Mucosa of gallbladder (tissue), 1 donor: ENCODE results near the gene GPR65. TPM values are rescaled to one million over a fixed set of nuclear protein-coding genes. Genes with fewer than 3 reads are reported as not detected.
A peak's percentile ranks its signal among the peaks of the same experiment; 100 is the strongest.

Source experiments
- DNase-seq: peaks from one replicate; pipeline ENCODE4 v3.0.0-alpha.2; 2020; ENCODE audit warnings: low spot score
- total RNA-seq: library from RNA; stranded (reverse); gene quantifications from one replicate; pipeline ENCODE4 v1.2.1, GENCODE V29; 2021
- donor health status: DM: no; HTN: no; CAD: no.

GPR65 gene
- total RNA-seq, 1 donor from 2014 or later: 3.0 TPM

GRCh38 chr14:88003425-88003824 lies 1.5 kb upstream of the GPR65 start:
- no peak for DNase-seq

- no peak for DNase-seq
Observed at GRCh38 chr14:88004506-88005036, 364 bp upstream of the GPR65 start.

DNA sequence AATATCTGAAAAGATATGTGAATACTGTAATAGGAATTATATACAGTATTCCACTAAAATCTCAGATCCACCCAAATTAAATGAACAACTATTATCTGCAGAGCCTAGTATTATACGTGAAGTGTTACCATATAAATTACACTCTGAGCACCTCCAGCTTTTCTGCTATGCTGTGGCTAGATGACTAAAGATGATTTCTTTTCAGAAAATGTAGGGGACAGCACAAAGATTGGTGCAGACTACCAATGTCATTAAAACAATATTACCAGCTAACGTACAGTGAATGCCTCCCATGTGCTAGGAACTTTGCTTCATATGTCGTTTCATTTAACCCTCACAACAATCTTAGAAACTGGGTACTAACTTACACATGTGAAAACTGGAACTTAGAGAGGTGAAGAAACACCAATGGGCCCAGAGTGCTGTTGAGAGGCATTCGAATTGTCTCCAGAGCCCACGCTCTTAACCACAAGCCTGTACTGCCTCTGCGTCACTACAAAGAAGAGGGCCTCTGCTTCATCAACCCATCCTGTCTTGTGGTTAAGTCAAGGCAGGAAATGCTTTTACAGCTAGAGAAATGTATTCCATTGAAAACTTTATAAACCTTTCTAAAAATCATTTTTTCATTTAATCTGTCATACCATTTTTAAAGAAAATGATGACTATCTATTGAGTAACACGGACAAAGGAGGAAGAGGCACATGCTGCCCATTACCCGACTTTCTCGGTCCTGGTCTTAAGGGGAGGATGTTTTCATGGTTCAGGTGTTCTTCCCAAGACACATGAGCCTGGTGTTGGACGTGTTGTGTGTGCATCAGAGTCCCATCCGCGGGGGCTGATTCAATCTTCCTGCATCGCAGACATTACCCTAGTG lies 1.3 kb downstream of the GPR65 start:
- peak; percentile 34 for DNase-seq

- no peak for DNase-seq
Observed at GRCh38 chr14:88007608-88008007, 2.7 kb downstream of the GPR65 start.

GRCh38 chr14:88008039-88008742 lies 3.3 kb downstream of the GPR65 start:
- no peak for DNase-seq

DNA sequence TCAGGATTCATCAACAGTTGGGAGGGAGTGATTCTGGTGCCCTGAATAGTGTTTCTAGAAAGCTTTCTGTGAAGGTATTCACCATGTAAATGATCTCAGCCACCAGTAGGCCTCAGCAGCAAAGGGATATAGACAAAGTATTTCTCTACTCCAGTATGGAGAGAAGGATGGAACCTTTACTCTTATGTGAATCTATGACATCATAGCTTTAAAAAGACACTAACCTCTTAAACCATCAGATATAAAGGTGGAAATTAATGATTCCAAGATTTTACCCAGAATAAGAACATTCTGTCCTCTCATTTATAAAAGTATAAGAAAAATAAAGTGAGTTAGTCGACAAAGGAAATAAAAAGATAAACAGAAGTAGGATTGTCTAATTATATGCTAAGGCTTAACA lies 4.6 kb downstream of the GPR65 start:
- DNase-seq: no peak

- DNase-seq: no peak
Observed at GRCh38 chr14:88010331-88010730, 5.4 kb downstream of the GPR65 start.

DNA sequence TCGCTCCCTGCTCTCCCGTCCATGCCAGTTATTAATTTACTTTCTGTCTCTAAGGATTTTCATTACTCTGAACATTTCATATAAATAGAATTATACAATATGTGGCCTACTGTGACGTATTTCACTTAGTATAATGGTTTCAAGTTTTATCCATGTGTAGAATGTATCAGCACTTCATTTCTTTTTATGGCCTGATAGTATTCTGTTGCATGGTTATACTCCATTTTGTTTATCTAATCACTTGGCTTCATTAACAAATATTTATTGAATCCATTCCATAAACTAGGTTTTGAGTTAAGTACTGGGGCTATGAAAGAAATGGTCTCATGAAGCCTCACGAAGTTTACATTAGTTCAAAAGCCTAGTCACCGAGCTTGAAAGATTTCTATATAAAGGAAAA lies 7.6 kb downstream of the GPR65 start:
- DNase-seq: no peak

DNA sequence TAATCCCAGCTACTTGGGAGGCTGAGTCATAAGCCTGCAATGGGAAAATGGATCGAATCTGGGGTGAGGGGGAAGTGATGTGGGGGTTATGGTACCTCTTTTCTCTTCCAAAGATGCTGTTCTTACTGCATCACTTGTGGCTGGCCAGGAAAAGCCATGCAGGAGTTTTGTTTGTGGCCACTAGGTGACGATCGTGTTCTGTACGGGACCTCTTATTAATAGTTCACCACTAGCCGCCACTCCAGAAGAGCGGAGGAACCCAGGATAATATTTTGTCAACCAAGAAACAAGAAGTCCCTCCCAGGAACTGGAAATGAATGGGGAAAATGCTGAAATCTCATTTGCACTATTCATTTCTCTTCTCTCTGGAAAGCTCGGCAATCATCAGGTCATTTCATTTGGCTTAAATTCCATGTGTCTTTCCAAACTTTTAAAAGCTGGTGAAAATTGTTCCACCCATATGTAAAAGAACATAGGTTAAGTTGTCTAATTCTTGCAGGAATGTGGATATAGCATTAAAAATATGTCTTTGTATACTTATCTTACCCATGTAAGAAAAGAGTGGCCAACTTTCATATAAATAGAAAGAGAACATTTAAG lies 8.9 kb downstream of the GPR65 start:
- DNase-seq: peak; percentile 74

DNA sequence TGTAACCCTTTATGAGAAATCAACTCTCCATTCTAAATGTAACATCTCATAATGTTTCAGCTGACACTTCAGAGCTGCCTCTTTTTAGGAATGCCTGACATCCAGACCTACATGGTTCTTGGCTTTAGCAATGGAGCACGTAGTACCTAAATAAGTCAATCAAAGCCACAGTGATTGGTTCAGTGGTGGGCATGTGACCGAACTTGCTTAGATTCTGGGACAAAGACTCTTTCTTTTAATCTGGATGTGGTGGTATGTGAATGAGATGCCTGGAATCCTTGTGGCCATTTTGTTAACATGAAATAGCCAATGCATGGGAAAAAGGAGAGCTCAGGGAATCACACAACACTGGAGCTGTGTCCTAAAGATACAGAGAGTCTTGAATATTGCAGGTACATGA lies 11.8 kb downstream of the GPR65 start:
- no peak for DNase-seq

GRCh38 chr14:88017535-88017934 lies 12.6 kb downstream of the GPR65 start:
- DNase-seq: no peak

- no peak for DNase-seq
Observed at GRCh38 chr14:88023658-88024187, 18.8 kb downstream of the GPR65 start.

- peak; percentile 41 for DNase-seq
Observed at GRCh38 chr14:88024252-88025086, 19.5 kb downstream of the GPR65 start.

DNA sequence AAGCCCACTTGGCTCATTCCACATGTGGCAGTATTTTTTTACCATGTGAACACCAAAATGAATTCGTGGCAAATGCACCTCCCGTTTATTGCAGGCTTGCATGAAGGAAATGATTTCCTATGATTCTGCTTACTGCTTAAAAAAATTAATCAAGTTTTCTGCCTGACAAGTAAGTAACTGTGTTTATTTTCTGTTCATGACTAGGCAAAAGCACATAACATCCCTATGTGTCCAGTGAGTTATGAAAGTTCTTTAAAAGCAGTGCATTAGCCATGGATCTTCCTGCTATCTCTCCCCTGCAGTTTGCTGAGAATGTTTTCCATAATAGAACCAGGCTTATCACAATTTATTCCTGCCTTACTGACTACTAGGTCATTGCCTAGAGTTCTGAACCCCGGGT lies 20.4 kb downstream of the GPR65 start:
- DNase-seq: no peak

DNA sequence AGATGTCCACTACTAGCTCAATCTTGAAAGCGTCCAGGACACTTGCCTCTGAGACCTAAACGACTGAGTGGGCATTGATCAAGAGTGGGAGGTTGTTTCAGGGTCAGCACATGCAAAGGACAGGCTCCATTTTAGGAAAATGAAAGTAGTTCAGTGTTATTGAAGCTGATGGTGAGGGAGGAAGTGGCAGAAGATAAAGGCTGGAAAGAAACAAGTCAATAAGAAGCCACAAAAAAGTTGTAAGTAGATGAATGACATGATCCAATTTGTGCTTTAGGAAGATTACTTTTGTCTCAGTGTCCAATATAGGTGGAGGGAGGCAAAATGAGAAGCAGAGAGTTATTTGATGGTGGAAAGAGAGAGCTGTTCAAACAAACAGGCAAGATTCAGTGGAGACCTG lies 22.0 kb downstream of the GPR65 start:
- no peak for DNase-seq

DNA sequence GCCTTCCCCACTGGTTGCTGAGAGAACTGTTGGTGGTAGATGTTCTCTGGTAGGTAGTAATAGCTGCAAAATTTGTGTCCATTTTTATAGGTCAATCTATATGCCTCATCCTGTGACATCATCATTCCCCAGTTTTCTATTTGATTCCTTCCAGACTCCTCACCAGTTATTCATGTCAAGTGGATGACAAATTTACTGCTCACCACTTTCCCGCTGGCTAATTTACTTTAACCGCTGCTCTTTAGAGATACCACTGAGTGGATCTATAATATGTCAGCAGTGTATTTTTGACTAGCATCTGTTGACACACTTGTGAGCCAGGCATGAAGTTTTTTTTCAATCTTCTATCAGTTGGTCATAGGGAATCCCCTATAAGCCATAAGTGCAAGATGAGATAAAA lies 24.6 kb downstream of the GPR65 start:
- no peak for DNase-seq

DNA sequence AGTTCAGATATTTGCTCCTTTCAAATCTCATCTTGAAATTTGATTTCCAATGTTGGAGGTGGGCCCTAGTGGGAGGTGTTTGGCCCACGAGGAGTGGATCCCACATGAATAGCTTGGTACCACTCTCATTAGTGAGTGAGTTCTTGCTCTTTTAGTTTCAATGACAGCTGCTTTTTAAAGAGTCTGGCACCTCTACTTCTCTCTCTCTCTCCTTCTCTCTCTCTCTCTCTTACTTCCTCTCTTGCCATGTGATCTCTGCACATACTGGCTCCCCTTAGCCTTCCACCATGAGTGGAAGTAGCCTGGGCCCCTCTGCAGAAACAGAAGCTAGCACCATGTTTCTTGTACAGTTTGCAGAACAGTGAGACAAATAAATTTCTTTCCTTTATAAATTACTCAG lies 25.1 kb downstream of the GPR65 start:
- no peak for DNase-seq

- no peak for DNase-seq
Observed at GRCh38 chr14:88030892-88031291, 26.0 kb downstream of the GPR65 start.

DNA sequence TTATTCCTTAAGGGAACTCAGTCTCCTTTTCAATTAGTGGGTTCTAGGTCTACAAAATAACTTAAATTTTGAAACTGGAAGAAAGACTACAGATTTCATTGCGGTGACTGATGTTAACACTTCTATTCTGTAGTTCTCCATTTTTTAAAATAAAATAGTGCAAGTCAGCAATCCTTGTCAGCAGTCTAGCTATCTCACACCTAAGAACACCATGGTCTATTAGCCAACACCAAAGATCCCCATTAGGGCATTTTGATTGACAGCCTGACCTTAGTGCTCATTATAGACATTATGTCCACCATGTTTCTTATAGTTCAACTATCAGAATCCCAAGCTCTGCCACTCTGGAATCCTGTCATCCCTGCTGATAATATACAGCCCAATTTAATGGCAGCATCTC lies 27.4 kb downstream of the GPR65 start:
- DNase-seq: no peak

DNA sequence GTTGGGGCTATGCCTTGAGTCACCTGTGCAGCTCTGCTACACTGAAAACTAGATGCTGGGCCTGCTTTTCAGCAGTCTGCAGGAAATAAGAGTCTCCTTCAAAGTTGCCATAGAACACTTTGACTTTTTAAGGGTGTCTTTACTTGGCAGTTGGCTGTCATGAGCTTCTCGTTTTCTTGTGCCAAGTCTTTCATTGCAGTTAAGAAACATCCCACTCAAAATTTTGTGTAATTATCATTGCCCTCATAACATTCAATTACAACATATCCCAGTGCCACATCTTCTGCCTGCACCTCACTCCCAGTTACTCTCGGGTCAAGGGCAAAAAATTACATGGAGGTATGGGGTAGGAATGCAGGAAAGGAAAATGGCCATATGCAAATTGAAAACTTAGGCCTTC lies 29.1 kb downstream of the GPR65 start:
- no peak for DNase-seq

DNA sequence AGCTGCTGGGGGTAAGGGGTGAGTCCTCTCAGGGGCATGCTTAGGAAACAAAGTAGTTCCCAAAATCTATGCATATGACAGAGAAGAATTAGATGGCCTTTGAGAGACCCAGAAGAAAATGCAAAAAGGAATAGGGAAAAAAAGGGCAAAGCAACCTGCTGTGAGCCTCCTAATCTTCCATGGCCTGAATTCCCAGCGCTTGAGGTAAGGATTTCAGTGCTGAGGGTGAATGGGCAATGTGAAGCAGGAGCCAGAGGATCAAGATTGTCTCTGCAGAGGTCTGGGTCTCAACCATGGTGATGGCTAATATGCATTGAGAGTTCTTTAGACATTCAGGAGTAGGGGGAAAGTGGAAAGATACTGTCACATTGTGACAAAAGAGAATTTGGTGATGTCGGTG lies 31.5 kb downstream of the GPR65 start:
- no peak for DNase-seq
